ENCODE measurements around the gene ADCY5. TPM values are rescaled to one million over a fixed set of nuclear protein-coding genes. Genes with fewer than 3 reads are reported as not detected.

ADCY5 gene
- total RNA-seq, 1 experiment from 2014 or later: 0.24 TPM

GRCh38 chr3:123297627-123297899, 151.3 kb downstream of the ADCY5 start:
- POLR2A ChIA-PET (ENCODE audit: unreplicated experiment): no interaction called here
- H3K27ac ChIP-seq: no peak overlapping the region
- no peak for TF ChIP-seq EZH2 (IDR thresholded peaks at IDR 0.05; ENCODE audit: low read depth)
- TF ChIP-seq CTCF (conservative IDR thresholded peaks at IDR 0.05): no peak

GRCh38 chr3:123296836-123297626, 151.9 kb downstream of the ADCY5 start:
- Histone ChIP-seq H2AFZ (no peak overlapping the region), H3F3A (ENCODE audit: insufficient read depth, low read depth) (no peaks in the 10 kb centered on the region), H3K27ac (no peak overlapping the region), H3K9me2 (ENCODE audit: insufficient read depth) (no peaks in the 10 kb centered on the region), H3K4me2 (no peak overlapping the region), H4K20me1 (ENCODE audit: insufficient read depth) (no peaks in the 10 kb centered on the region; the same call in 1 of the 2 replicates), H3K79me2 (ENCODE audit: low read depth) (no peaks in the 10 kb centered on the region), H3K36me3 (ENCODE audit: low read depth) (no peaks in the 10 kb centered on the region), H3K4me3 (no peak overlapping the region), H3K27me3 (ENCODE audit: insufficient read depth, low read depth) (no peaks in the 10 kb centered on the region), H3K9me3 (ENCODE audit: insufficient read depth, low read depth) (no peaks in the 10 kb centered on the region), H3K4me1 (replicated peaks; ENCODE audit: insufficient read depth) (0 out of 2 replicates have a peak, but pooled peaks cover 4% of the 10 kb centered on the region)
- ChIA-PET POLR2A (ENCODE audit: unreplicated experiment) (no interaction called here), CTCF (no interaction called here)
- DNase-seq: no peak
- TF ChIP-seq EZH2 (IDR thresholded peaks at IDR 0.05; ENCODE audit: low read depth) (no peak), CTCF (conservative IDR thresholded peaks at IDR 0.05) (no peak)
- BruUV-seq (replicated peaks): no TSS peak
- intact Hi-C loops (cut with micrococcal nuclease; ENCODE audit: unreplicated experiment): no loop called here

More at GRCh38 chr3:123297627-123297899, 151.3 kb downstream of the ADCY5 start:
- intact Hi-C loops (cut with micrococcal nuclease; ENCODE audit: unreplicated experiment): no loop called here
- H3K79me2 ChIP-seq (ENCODE audit: low read depth): no peaks in the 10 kb centered on the region
- H3K4me2 ChIP-seq: no peak overlapping the region
- CTCF ChIA-PET: no interaction called here
- H3K36me3 ChIP-seq (ENCODE audit: low read depth): no peaks in the 10 kb centered on the region
- H3K4me1 ChIP-seq (replicated peaks; ENCODE audit: insufficient read depth): 0 out of 2 replicates have a peak, but pooled peaks cover 4% of the 10 kb centered on the region
- no peaks in the 10 kb centered on the region for H3K27me3 ChIP-seq (ENCODE audit: insufficient read depth, low read depth)
- H4K20me1 ChIP-seq (ENCODE audit: insufficient read depth): no peaks in the 10 kb centered on the region; the same call in 1 of the 2 replicates
- no TSS peak for BruUV-seq (replicated peaks)
- H3K9me3 ChIP-seq (ENCODE audit: insufficient read depth, low read depth): no peaks in the 10 kb centered on the region
- no peaks in the 10 kb centered on the region for H3K9me2 ChIP-seq (ENCODE audit: insufficient read depth)
- H3K4me3 ChIP-seq: no peak overlapping the region
- H3F3A ChIP-seq (ENCODE audit: insufficient read depth, low read depth): no peaks in the 10 kb centered on the region
- H2AFZ ChIP-seq: no peak overlapping the region
- DNase-seq: no peak

GRCh38 chr3:123296261-123296660, 152.6 kb downstream of the ADCY5 start:
- no peak for TF ChIP-seq EZH2 (IDR thresholded peaks at IDR 0.05; ENCODE audit: low read depth)
- no peaks in the 10 kb centered on the region for H3K36me3 ChIP-seq (ENCODE audit: low read depth)
- no peak overlapping the region for H2AFZ ChIP-seq
- 0 out of 2 replicates have a peak, but pooled peaks cover 4% of the 10 kb centered on the region for H3K4me1 ChIP-seq (replicated peaks; ENCODE audit: insufficient read depth)
- no peaks in the 10 kb centered on the region for H3K9me2 ChIP-seq (ENCODE audit: insufficient read depth)
- no peak overlapping the region for H3K4me2 ChIP-seq
- intact Hi-C loops (cut with micrococcal nuclease; ENCODE audit: unreplicated experiment): no loop called here
- no TSS peak for BruUV-seq (replicated peaks)
- H3K79me2 ChIP-seq (ENCODE audit: low read depth): no peaks in the 10 kb centered on the region
- no peaks in the 10 kb centered on the region for H3K9me3 ChIP-seq (ENCODE audit: insufficient read depth, low read depth)
- H3K27me3 ChIP-seq (ENCODE audit: insufficient read depth, low read depth): no peaks in the 10 kb centered on the region
- no peak overlapping the region for H3K4me3 ChIP-seq
- CTCF ChIA-PET: no interaction called here
- no peak for DNase-seq
- H3K27ac ChIP-seq: no peak overlapping the region
- no peaks in the 10 kb centered on the region for H3F3A ChIP-seq (ENCODE audit: insufficient read depth, low read depth)
- H4K20me1 ChIP-seq (ENCODE audit: insufficient read depth): no peaks in the 10 kb centered on the region
- POLR2A ChIA-PET (ENCODE audit: unreplicated experiment): no interaction called here

- DNase-seq: no peak
- H3K27ac ChIP-seq: no peak overlapping the region
- TF ChIP-seq EZH2 (IDR thresholded peaks at IDR 0.05; ENCODE audit: low read depth) (no peak), CTCF (conservative IDR thresholded peaks at IDR 0.05) (no peak)
- H3K4me1 ChIP-seq (replicated peaks; ENCODE audit: insufficient read depth): 0 out of 2 replicates have a peak, but pooled peaks cover 4% of the 10 kb centered on the region
- no peaks in the 10 kb centered on the region for H3K27me3 ChIP-seq (ENCODE audit: insufficient read depth, low read depth)
- no TSS peak for BruUV-seq (replicated peaks)
- ChIA-PET POLR2A (ENCODE audit: unreplicated experiment) (no interaction called here), CTCF (no interaction called here)
- no peaks in the 10 kb centered on the region for H3K9me2 ChIP-seq (ENCODE audit: insufficient read depth)
- H3K4me3 ChIP-seq: no peak overlapping the region
- no peaks in the 10 kb centered on the region for H4K20me1 ChIP-seq (ENCODE audit: insufficient read depth)
- no peaks in the 10 kb centered on the region for H3K79me2 ChIP-seq (ENCODE audit: low read depth)
- H3K9me3 ChIP-seq (ENCODE audit: insufficient read depth, low read depth): no peaks in the 10 kb centered on the region
- intact Hi-C loops (cut with micrococcal nuclease; ENCODE audit: unreplicated experiment): no loop called here
- no peaks in the 10 kb centered on the region for H3K36me3 ChIP-seq (ENCODE audit: low read depth)
- H3K4me2 ChIP-seq: no peak overlapping the region
- H3F3A ChIP-seq (ENCODE audit: insufficient read depth, low read depth): no peaks in the 10 kb centered on the region
- H2AFZ ChIP-seq: no peak overlapping the region
These were observed 153.0 kb downstream of the ADCY5 start for GRCh38 chr3:123295901-123296250.
